HEK293 (cell line): ENCODE measurements around the gene WDR4.

Source experiments
- CTCF ChIA-PET: fragments of 350-600 bp; formaldehyde crosslinking; extraction: SDS; loops from one replicate; lab custom pipeline; 2021; ENCODE audit warnings: antibody characterized with exemption; lab: Yijun Ruan, JAX
- POLR2A ChIA-PET: fragments of 300-600 bp; formaldehyde crosslinking; extraction: SDS; loops from one replicate; lab custom pipeline; 2020; ENCODE audit warnings: antibody characterized with exemption, inconsistent platforms; lab: Yijun Ruan, JAX
- H3K27ac ChIP-seq: fragments of 200-500 bp; sonication (Bioruptor generic); 2 replicates; pipeline ENCODE4 v1.5.1; 2014; ENCODE audit warnings: low read depth, low read length, control low read depth, inconsistent platforms; ENCODE audit errors: extremely low read depth
- H3K36me3 ChIP-seq, 2 experiments: fragments of 200-500 bp in 1 of 2; sonication (Bioruptor generic) in 1 of 2; 1 replicate in 1 of 2; 2 replicates in 1 of 2; pipeline ENCODE4 v1.5.1; 2014 to 2017; ENCODE audit warnings: inconsistent platforms in 2 of 2, low read length in 2 of 2; ENCODE audit not compliant: control insufficient read depth in 2 of 2, insufficient read depth in 1 of 2
- H3K4me1 ChIP-seq: fragments of 200-500 bp; sonication (Bioruptor generic); 2 replicates; pipeline ENCODE4 v1.5.1; 2014; ENCODE audit warnings: mild to moderate bottlenecking, low read length, inconsistent platforms; ENCODE audit not compliant: control insufficient read depth, insufficient read depth
- H3K4me3 ChIP-seq: 2 replicates; pipeline ENCODE4 v1.5.1; 2011; ENCODE audit warnings: low read depth, mild to moderate bottlenecking, control low read depth, low read length, moderate library complexity
- H3K9me3 ChIP-seq: fragments of 200-500 bp; sonication (Bioruptor generic); 2 replicates; pipeline ENCODE4 v1.5.1; 2014; ENCODE audit warnings: low read depth, low read length, inconsistent platforms; ENCODE audit not compliant: control insufficient read depth, insufficient read depth
- BCL11B ChIP-seq: fragments of 450-650 bp; formaldehyde crosslinking; IDR thresholded peaks from 2 replicates; pipeline ENCODE4 v1.5.1; 2016; ENCODE audit warnings: low read depth, missing biosample characterization, missing genetic modification characterization
- HIC1 ChIP-seq: fragments of 450-650 bp; formaldehyde crosslinking; IDR thresholded peaks from 2 replicates; pipeline ENCODE4 v1.5.1; 2016; ENCODE audit warnings: missing biosample characterization, missing genetic modification characterization
- KLF16 ChIP-seq: fragments of 450-650 bp; formaldehyde crosslinking; IDR thresholded peaks from 2 replicates; pipeline ENCODE4 v1.5.1; 2017; ENCODE audit warnings: missing biosample characterization, missing genetic modification characterization
- OVOL3 ChIP-seq: fragments of 450-650 bp; formaldehyde crosslinking; IDR thresholded peaks from 2 replicates; pipeline ENCODE4 v1.5.1; 2016; ENCODE audit warnings: missing biosample characterization, missing genetic modification characterization
- REPIN1 ChIP-seq: fragments of 450-650 bp; formaldehyde crosslinking; IDR thresholded peaks from 2 replicates; pipeline ENCODE4 v1.5.1; 2017; ENCODE audit warnings: missing biosample characterization, missing genetic modification characterization, low read depth
- SP2 ChIP-seq: fragments of 450-650 bp; formaldehyde crosslinking; IDR thresholded peaks from 2 replicates; pipeline ENCODE4 v1.5.1; 2016; ENCODE audit warnings: missing biosample characterization, missing genetic modification characterization
- SP7 ChIP-seq: fragments of 450-650 bp; formaldehyde crosslinking; IDR thresholded peaks from 2 replicates; pipeline ENCODE4 v1.5.1; 2016; ENCODE audit warnings: missing biosample characterization, missing genetic modification characterization
- ZBTB17 ChIP-seq: fragments of 450-650 bp; formaldehyde crosslinking; IDR thresholded peaks from 2 replicates; pipeline ENCODE4 v1.5.1; 2016; ENCODE audit warnings: missing biosample characterization, missing genetic modification characterization
- ZBTB48 ChIP-seq: fragments of 450-650 bp; formaldehyde crosslinking; IDR thresholded peaks from 2 replicates; pipeline ENCODE4 v1.5.1; 2016; ENCODE audit warnings: missing biosample characterization, missing genetic modification characterization
- ZEB2 ChIP-seq: fragments of 450-650 bp; formaldehyde crosslinking; IDR thresholded peaks from 2 replicates; pipeline ENCODE4 v1.5.1; 2016; ENCODE audit warnings: missing biosample characterization, missing genetic modification characterization
- ZNF10 ChIP-seq: fragments of 450-650 bp; formaldehyde crosslinking; IDR thresholded peaks from 2 replicates; pipeline ENCODE4 v1.5.1; 2017; ENCODE audit warnings: missing biosample characterization, missing genetic modification characterization
- ZNF157 ChIP-seq: fragments of 450-650 bp; formaldehyde crosslinking; IDR thresholded peaks from 2 replicates; pipeline ENCODE4 v1.5.1; 2016; ENCODE audit warnings: missing biosample characterization, missing genetic modification characterization
- ZNF19 ChIP-seq: fragments of 450-650 bp; formaldehyde crosslinking; IDR thresholded peaks from 2 replicates; pipeline ENCODE4; 2016; ENCODE audit warnings: missing biosample characterization, missing genetic modification characterization, low read depth
- ZNF335 ChIP-seq: fragments of 450-650 bp; formaldehyde crosslinking; conservative IDR thresholded peaks from 2 replicates; pipeline ENCODE4 v1.5.1; 2016; ENCODE audit warnings: missing biosample characterization, missing genetic modification characterization
- ZNF394 ChIP-seq: fragments of 450-650 bp; formaldehyde crosslinking; IDR thresholded peaks from 2 replicates; pipeline ENCODE4 v1.5.1; 2016; ENCODE audit warnings: missing biosample characterization, missing genetic modification characterization, mild to moderate bottlenecking, moderate library complexity, borderline replicate concordance
- ZNF645 ChIP-seq: fragments of 450-650 bp; formaldehyde crosslinking; IDR thresholded peaks from 2 replicates; pipeline ENCODE4; 2016; ENCODE audit warnings: missing biosample characterization, missing genetic modification characterization
- ZNF660 ChIP-seq: fragments of 450-650 bp; IDR thresholded peaks from 2 replicates; pipeline ENCODE4 v1.5.1; 2018; ENCODE audit warnings: missing biosample characterization, mild to moderate bottlenecking, missing genetic modification characterization
- ZSCAN16 ChIP-seq: fragments of 450-650 bp; formaldehyde crosslinking; IDR thresholded peaks from 2 replicates; pipeline ENCODE4 v1.5.1; 2016; ENCODE audit warnings: missing biosample characterization, missing genetic modification characterization
- ZXDB ChIP-seq: fragments of 450-650 bp; formaldehyde crosslinking; IDR thresholded peaks from 2 replicates; pipeline ENCODE4 v1.5.1; 2016; ENCODE audit warnings: missing biosample characterization, missing genetic modification characterization
- TF ChIP-seq, protein P1 (sequence below): fragments of 450-650 bp; formaldehyde crosslinking; IDR thresholded peaks from 2 replicates; pipeline ENCODE4 v1.5.1; 2016; ENCODE audit warnings: missing biosample characterization, missing genetic modification characterization
- TF ChIP-seq, protein P2 (sequence below): fragments of 450-650 bp; formaldehyde crosslinking; IDR thresholded peaks from 2 replicates; pipeline ENCODE4 v1.5.1; 2016; ENCODE audit warnings: missing biosample characterization, missing genetic modification characterization
- TF ChIP-seq, protein P3 (sequence below): fragments of 450-650 bp; formaldehyde crosslinking; IDR thresholded peaks from 2 replicates; pipeline ENCODE4 v1.5.1; 2017; ENCODE audit warnings: missing biosample characterization, mild to moderate bottlenecking, missing genetic modification characterization, moderate library complexity
- TF ChIP-seq, protein P4 (sequence below): fragments of 450-650 bp; formaldehyde crosslinking; IDR thresholded peaks from 2 replicates; pipeline ENCODE4 v1.5.1; 2017; ENCODE audit warnings: missing biosample characterization, missing genetic modification characterization
- TF ChIP-seq, protein P5 (sequence below): fragments of 450-650 bp; formaldehyde crosslinking; IDR thresholded peaks from 2 replicates; pipeline ENCODE4 v1.5.1; 2016; ENCODE audit warnings: missing biosample characterization, missing genetic modification characterization

WDR4 gene

DNA sequence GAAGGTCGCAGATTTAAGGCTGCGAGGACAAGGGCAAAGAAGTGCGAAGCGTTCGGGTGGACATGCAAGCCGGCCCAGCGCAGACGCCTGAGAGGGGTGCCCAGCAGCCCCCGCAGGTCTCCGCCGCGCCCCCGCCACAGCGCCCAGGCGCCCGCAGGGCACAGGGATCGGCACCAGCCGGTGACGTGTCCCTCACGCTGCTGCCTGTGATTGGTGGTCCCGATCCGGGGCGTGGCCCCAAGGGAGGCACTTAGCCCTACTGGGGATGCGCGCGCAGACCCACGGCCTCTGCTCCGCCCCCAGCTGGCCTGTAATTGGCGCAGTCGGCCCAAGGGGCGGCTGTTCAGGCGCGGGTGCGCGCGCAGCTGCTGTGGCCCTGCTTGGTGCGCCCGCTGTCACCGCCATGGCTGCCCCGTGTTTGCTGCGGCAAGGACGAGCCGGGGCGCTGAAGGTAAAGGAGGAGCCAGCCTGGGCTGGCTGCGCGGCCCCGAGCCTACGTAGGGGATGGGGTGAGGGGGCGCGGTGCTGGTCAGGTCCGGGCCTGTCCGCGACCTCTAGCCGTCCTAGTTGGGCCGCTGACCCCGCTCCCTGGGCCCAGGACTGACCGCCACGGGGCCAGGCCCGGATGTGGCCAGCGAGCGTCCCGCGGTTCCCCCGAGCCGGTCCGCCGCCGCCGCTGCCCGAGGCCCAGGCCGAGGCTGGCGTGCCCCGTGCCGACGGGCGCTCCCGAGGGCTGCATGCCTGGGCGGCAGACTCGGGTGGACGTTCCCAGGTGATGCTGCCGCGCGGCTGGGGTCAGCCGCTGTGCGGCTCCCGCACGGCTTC lies 13.8 kb upstream of the WDR4 start, which contains the start of gene NDUFV3:
NDUFV3 (plus strand) TSS at position 379 of the 825 bp plus-strand sequence; CDS start at position 404, 25 bp downstream.
- H3K36me3 ChIP-seq = peaks cover 21 to 32% of the 10 kb centered on the region in 2 experiments
- peak within 1 kb of the TSS; percentile 88 for H3K27ac ChIP-seq
- H3K9me3 ChIP-seq = no peaks in the 10 kb centered on the region
- peak within 1 kb of the TSS; percentile 72 for H3K4me3 ChIP-seq
- POLR2A ChIA-PET = interaction anchor here (0.7 to 2.6 kb wide), 13 partner anchors 9 to 379 kb away, joined by 3 to 23 read pairs (median 4); partner anchors contain the start of genes PKNOX1 and SLC37A1
- peaks cover 3% of the 10 kb centered on the region; the same call in 1 of the 2 replicates for H3K4me1 ChIP-seq
- CTCF ChIA-PET = interaction anchor here (0.5 to 1.2 kb wide), 4 partner anchors 50 to 299 kb away, joined by 3 to 4 read pairs (median 4); no protein-coding TSS in a partner anchor
- TF ChIP-seq SP7 (tag by site-specific recombination) (0 out of 2 replicates have a peak, but pooled peaks have one; percentile 70), HIC1 (tag by site-specific recombination) (peak; percentile 100), REPIN1 (tag by site-specific recombination) (peak; percentile 56; the same call in 1 of the 2 replicates), ZNF157 (tag by site-specific recombination) (no peak), OVOL3 (tag by site-specific recombination) (no peak), ZBTB17 (tag by site-specific recombination) (peak; percentile 62), KLF16 (tag by site-specific recombination) (peak; percentile 63; the same call in 1 of the 2 replicates), ZNF19 (tag by site-specific recombination) (no peak), ZNF645 (tag by site-specific recombination) (no peak), BCL11B (0 out of 2 replicates have a peak, but pooled peaks have one; percentile 22), ZNF10 (peak; percentile 76; the same call in 1 of the 2 replicates), ZBTB48 (tag by site-specific recombination) (peak; percentile 23; the same call in 1 of the 2 replicates), ZSCAN16 (no peak), ZNF394 (0 out of 2 replicates have a peak, but pooled peaks have one; percentile 42), ZNF335 (tag by site-specific recombination) (peak; percentile 91), ZXDB (tag by site-specific recombination) (peak; percentile 87), ZEB2 (tag by site-specific recombination) (peak; percentile 28; the same call in 1 of the 2 replicates), ZNF660 (tag by site-specific recombination) (peak; percentile 89; the same call in 1 of the 2 replicates), SP2 (tag by site-specific recombination) (peak; percentile 95)
- TF ChIP-seq, protein P1, sequence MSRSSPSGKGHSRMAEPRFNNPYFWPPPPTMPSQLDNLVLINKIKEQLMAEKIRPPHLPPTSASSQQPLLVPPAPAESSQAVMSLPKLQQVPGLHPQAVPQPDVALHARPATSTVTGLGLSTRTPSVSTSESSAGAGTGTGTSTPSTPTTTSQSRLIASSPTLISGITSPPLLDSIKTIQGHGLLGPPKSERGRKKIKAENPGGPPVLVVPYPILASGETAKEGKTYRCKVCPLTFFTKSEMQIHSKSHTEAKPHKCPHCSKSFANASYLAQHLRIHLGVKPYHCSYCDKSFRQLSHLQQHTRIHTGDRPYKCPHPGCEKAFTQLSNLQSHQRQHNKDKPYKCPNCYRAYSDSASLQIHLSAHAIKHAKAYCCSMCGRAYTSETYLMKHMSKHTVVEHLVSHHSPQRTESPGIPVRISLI (tag by site-specific recombination) = no peak
- TF ChIP-seq, protein P2, sequence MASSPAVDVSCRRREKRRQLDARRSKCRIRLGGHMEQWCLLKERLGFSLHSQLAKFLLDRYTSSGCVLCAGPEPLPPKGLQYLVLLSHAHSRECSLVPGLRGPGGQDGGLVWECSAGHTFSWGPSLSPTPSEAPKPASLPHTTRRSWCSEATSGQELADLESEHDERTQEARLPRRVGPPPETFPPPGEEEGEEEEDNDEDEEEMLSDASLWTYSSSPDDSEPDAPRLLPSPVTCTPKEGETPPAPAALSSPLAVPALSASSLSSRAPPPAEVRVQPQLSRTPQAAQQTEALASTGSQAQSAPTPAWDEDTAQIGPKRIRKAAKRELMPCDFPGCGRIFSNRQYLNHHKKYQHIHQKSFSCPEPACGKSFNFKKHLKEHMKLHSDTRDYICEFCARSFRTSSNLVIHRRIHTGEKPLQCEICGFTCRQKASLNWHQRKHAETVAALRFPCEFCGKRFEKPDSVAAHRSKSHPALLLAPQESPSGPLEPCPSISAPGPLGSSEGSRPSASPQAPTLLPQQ = peak; percentile 64
- TF ChIP-seq, protein P3, sequence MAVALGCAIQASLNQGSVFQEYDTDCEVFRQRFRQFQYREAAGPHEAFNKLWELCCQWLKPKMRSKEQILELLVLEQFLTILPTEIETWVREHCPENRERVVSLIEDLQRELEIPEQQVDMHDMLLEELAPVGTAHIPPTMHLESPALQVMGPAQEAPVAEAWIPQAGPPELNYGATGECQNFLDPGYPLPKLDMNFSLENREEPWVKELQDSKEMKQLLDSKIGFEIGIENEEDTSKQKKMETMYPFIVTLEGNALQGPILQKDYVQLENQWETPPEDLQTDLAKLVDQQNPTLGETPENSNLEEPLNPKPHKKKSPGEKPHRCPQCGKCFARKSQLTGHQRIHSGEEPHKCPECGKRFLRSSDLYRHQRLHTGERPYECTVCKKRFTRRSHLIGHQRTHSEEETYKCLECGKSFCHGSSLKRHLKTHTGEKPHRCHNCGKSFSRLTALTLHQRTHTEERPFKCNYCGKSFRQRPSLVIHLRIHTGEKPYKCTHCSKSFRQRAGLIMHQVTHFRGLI (tag by site-specific recombination) = peak; percentile 77; the same call in 1 of the 2 replicates
- TF ChIP-seq, protein P4, sequence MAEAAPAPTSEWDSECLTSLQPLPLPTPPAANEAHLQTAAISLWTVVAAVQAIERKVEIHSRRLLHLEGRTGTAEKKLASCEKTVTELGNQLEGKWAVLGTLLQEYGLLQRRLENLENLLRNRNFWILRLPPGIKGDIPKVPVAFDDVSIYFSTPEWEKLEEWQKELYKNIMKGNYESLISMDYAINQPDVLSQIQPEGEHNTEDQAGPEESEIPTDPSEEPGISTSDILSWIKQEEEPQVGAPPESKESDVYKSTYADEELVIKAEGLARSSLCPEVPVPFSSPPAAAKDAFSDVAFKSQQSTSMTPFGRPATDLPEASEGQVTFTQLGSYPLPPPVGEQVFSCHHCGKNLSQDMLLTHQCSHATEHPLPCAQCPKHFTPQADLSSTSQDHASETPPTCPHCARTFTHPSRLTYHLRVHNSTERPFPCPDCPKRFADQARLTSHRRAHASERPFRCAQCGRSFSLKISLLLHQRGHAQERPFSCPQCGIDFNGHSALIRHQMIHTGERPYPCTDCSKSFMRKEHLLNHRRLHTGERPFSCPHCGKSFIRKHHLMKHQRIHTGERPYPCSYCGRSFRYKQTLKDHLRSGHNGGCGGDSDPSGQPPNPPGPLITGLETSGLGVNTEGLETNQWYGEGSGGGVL = 0 out of 2 replicates have a peak, but pooled peaks have one; percentile 8
- TF ChIP-seq, protein P5, sequence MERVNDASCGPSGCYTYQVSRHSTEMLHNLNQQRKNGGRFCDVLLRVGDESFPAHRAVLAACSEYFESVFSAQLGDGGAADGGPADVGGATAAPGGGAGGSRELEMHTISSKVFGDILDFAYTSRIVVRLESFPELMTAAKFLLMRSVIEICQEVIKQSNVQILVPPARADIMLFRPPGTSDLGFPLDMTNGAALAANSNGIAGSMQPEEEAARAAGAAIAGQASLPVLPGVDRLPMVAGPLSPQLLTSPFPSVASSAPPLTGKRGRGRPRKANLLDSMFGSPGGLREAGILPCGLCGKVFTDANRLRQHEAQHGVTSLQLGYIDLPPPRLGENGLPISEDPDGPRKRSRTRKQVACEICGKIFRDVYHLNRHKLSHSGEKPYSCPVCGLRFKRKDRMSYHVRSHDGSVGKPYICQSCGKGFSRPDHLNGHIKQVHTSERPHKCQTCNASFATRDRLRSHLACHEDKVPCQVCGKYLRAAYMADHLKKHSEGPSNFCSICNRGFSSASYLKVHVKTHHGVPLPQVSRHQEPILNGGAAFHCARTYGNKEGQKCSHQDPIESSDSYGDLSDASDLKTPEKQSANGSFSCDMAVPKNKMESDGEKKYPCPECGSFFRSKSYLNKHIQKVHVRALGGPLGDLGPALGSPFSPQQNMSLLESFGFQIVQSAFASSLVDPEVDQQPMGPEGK (tag by site-specific recombination) = peak; percentile 100
